ENCODE data around the gene BSN.

BSN gene

DNA sequence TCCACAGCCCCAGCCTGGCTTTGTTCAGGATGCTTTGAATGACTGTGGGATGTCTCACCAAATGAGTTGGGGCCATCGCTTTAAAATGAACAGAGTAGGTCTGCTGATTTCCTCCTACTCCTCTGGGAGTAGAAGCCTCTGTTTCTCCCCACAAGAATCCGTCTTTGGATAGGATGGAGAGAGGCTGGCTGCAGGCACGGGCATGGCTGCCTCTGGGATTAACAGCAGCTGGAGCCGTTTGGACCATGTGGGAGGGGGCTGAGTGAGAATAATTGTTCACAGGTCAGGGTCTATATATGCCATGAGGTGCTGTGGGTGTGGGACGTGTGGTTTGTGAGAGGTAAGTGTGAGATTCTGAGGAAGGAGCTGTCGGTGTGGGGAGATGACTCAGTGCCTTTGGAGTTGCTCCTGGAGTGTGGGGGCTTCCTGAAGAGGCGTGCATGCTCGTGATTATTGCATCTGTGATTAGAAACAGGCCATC lies 71.9 kb downstream of the BSN start:
- peak in 1 of 2 donors; percentile 11 for DNase-seq (ENCODE audit: extremely low read depth in 1 of 2, low read depth in 1 of 2)

- no peak for DNase-seq (ENCODE audit: extremely low read depth in 1 of 2, low read depth in 1 of 2)
Observed at GRCh38 chr3:49626796-49627195, 72.5 kb downstream of the BSN start.

GRCh38 chr3:49627634-49628033 lies 73.4 kb downstream of the BSN start:
- no peak for DNase-seq (ENCODE audit: extremely low read depth in 1 of 2, low read depth in 1 of 2)

DNA sequence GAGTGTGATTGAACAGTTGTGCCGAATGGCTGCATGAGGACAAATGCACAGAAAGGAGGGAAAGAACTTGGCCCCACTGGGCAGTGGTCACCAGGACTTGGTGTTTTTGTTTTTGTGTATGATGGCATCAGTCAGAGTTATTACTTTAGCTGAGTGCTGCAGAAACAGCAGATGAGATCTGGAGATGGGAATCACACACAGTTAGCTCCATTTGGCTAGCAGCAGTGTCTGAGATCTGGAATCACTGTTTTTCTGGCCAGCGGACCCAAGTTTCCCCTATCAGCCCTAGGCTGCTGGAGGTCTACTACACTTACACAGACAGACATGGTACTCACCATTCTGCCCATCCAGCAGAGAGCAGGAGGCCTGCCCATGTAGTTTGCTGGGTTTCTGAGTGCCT lies 74.0 kb downstream of the BSN start:
- DNase-seq (ENCODE audit: extremely low read depth in 1 of 2, low read depth in 1 of 2) = no peak

- DNase-seq (ENCODE audit: extremely low read depth in 1 of 2, low read depth in 1 of 2) = no peak
Observed at GRCh38 chr3:49629451-49629850, 75.2 kb downstream of the BSN start.

DNA sequence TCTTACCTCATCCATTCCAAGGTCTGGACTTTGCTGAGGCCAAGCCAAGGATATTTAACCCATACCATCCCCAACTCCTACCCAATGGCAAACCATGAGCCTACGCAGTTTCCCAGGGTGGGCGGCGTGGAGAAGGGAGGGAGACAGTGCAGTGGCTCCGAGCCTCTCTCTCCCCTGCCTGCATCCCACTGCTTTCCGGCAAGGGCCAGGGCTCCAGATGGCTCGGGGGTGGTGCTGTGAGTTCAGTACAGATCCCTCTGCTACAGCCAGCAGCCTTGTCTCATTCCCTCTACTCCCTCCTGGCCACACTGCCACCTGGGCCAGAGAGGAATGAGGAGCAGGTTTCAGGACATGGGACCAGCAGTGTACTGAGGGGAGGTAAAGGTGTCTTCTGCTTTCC lies 75.6 kb downstream of the BSN start:
- DNase-seq (ENCODE audit: extremely low read depth in 1 of 2, low read depth in 1 of 2) = no peak

DNA sequence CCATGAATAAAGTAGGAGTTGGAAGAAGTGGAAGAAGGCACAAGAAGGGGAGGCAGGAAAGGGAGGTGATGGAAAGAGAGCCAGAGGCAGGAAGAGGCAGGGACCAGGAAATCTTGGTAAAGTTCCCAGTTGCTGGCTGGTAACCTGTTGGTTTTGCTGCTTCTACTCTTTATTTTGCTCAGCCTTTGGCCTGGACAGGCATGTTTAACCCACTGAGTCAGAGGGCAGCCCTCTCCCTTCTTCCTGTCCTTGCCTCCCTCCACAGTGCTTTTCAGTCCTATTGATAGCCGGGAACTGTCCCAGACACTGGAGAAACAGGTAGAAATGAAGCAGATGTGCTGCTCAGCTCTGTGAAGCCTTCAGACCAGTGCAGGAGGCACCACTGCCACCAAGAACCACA lies 76.5 kb downstream of the BSN start:
- DNase-seq (ENCODE audit: extremely low read depth in 1 of 2, low read depth in 1 of 2) = no peak

DNA sequence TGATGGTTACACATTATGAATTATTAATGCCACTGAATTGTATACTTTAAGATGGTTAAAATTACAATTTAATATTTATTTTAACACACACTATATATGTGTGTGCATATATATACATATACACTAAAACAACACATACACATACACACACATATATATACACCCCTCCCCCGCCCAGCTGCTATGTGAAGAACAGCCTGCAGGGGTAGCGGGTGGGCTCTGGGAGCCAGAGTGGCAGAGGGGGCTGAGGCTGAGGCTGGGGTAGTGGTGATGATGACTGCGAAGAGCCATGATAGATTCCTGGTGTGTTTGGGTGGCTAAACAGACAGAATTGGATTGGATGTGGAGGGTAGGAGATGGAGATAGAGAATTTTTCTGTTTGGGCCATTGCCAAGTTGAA lies 80.5 kb downstream of the BSN start:
- DNase-seq (ENCODE audit: extremely low read depth in 1 of 2, low read depth in 1 of 2) = no peak

- DNase-seq (ENCODE audit: extremely low read depth in 1 of 2, low read depth in 1 of 2) = no peak
Observed at GRCh38 chr3:49636883-49637609, 82.8 kb downstream of the BSN start.

DNA sequence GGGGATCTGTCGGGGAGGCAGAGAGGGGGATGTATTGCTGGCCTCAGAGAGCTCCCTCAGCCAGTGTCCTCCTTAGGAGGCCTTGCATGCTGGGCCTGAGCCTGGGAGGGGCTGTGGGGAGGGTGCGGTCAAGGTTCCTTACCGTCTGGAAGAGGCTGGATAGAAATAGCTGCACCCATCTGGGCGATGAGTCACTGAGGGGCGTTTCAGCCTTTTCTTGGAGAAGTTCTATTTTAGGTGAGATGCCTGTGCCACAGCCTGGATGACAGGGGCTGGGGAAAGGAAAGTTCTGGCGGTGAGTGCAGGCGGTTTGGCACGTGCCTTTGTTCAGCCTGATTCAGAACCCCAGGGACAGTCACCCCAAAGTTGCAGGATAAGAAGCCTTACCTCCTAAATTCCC lies 84.2 kb downstream of the BSN start:
- DNase-seq (ENCODE audit: extremely low read depth in 1 of 2, low read depth in 1 of 2) = no peak

GRCh38 chr3:49639551-49639950 lies 85.3 kb downstream of the BSN start:
- DNase-seq (ENCODE audit: extremely low read depth in 1 of 2, low read depth in 1 of 2) = no peak

DNA sequence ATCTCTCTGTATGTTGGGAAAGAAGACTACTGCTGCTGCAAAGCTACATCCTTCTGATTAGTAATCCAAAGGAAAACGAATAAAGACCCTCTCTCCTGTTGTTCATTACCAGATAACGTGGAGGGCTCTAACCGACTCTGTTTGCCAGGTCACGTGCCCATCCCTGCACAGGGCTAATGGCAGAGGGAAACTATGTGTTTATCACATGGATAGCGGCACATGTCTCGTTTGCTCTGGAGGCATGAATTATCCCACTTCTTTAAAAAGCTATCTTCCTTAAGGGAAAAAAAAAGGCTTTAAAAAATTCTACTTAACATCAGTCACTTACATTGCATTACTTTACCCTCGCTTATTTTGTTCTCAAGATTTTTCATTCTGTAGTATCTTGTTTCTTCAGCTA lies 87.0 kb downstream of the BSN start:
- DNase-seq (ENCODE audit: extremely low read depth in 1 of 2, low read depth in 1 of 2) = no peak

- no peak for DNase-seq (ENCODE audit: extremely low read depth in 1 of 2, low read depth in 1 of 2)
Observed at GRCh38 chr3:49641921-49642707, 87.8 kb downstream of the BSN start.

DNA sequence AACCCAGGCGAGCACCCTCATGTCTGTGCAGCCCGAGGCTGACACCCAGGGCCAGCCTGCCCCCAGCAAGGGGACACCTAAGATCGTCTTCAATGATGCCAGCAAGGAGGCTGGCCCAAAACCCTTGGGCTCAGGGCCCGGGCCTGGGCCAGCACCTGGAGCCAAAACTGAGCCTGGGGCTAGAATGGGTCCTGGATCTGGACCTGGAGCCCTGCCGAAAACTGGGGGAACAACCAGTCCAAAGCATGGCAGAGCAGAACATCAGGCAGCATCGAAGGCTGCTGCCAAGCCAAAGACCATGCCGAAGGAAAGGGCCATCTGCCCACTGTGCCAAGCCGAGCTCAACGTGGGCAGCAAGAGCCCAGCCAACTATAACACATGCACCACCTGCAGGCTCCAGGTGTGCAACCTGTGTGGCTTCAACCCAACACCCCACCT lies 88.5 kb downstream of the BSN start:
- no peak for DNase-seq (ENCODE audit: extremely low read depth in 1 of 2, low read depth in 1 of 2)

- no peak for DNase-seq (ENCODE audit: extremely low read depth in 1 of 2, low read depth in 1 of 2)
Observed at GRCh38 chr3:49644684-49645083, 90.4 kb downstream of the BSN start.

DNA sequence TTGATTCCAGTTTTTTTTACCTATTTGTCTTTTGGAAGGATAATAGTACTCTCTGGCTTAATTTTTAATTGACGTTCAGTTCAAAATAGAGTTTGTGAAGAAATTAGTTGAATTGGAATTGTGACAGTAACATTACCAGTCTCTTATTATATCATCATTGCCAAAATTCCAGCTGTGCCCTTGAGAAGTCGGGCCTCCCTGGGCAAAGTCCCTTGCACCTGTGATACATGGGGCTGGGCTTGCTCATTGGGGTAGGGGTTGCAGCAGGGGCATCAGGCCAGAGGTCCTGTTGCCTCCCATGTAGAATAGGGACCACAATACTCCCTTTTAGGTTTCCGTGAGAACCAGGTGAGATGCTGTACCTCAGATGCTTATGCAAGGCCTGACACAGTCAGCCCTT lies 92.0 kb downstream of the BSN start:
- DNase-seq (ENCODE audit: extremely low read depth in 1 of 2, low read depth in 1 of 2) = no peak

GRCh38 chr3:49647741-49648140 lies 93.5 kb downstream of the BSN start:
- no peak for DNase-seq (ENCODE audit: extremely low read depth in 1 of 2, low read depth in 1 of 2)

DNA sequence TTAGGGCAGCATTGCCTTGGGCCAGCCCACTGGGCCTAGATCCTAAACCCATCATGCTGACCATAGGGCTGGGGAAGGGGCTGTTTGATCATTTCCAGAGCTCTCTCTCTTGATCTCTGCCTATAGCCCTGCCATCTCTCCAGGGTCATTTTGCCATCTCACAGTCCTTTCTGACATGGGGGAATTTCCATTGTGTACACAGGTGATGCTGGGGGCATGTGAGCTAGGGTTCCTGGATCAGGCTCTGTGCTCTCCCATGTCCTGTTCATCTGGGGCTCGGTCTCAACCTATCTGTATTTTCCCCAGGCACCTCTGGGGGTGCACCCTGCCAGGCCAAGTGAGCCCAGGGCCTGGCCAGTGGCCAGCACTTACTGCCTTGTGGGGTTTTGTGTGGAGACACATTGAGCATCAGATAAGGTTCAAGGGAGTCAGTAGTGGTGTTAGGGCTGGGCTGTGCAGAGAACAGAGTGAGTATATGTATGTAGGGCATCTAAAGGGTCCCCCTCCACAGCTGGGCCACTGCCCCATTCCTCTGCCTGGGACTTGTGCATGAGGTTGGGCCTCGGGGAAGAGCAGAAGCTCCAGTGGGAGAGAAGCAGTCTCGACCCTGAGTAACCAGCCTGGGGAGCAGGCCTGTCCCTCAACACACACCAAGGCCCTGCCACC lies 94.2 kb downstream of the BSN start:
- no peak for DNase-seq (ENCODE audit: extremely low read depth in 1 of 2, low read depth in 1 of 2)

DNA sequence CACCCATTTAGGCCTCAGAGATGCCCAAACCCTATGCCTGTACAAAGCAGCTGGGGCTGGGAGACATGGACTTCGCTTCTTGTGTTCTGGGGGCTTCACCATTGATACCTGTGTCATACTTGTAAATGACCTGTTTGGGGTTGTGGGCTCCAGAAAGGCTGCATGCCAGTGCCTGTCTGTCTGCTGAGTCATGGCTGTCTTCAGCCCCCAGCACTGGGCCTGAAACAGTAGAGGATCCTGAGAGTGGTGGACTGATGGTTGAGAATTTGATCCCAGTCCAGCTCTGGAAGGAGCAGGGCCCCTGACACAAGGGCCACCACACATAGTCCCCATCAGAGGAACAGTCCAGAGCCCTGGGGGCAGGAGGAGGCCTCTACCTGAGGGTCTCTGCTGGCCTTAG lies 95.3 kb downstream of the BSN start:
- no peak for DNase-seq (ENCODE audit: extremely low read depth in 1 of 2, low read depth in 1 of 2)

- DNase-seq (ENCODE audit: extremely low read depth in 1 of 2, low read depth in 1 of 2) = no peak
Observed at GRCh38 chr3:49650177-49650576, 95.9 kb downstream of the BSN start.

DNA sequence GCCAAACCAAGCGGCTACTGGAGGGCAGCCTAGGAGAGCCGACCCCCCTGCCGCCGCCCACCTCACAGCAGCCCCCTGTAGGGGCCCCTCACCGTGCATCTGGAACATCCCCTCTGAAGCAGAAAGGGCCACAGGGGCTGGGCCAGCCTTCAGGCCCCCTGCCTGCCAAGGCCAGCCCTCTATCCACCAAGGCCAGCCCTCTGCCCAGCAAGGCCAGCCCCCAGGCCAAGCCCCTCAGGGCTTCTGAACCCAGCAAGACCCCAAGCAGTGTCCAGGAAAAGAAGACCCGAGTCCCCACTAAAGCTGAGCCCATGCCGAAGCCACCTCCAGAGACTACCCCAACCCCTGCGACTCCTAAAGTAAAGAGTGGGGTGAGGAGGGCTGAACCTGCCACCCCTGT lies 96.4 kb downstream of the BSN start:
- DNase-seq (ENCODE audit: extremely low read depth in 1 of 2, low read depth in 1 of 2) = no peak

Measured in stimulated activated CD8-positive, alpha-beta memory T cell treated with anti-CD3 and anti-CD28 coated beads, Interleukin-7, amount 100 ng/mL, for 48 hours (primary cell).